ENCODE measurements around the gene FAM241B.

The FAM241B gene

GRCh38 chr10:69657430-69657829 lies 27.4 kb downstream of the FAM241B start:
- Histone ChIP-seq H3K27me3 (replicated peaks; ENCODE audit: control insufficient read depth, insufficient read depth, low read length, poor library complexity, severe bottlenecking) (no peaks in the 10 kb centered on the region), H3K36me3 (ENCODE audit: control insufficient read depth, insufficient read depth, low read length) (no peaks in the 10 kb centered on the region), H3K27ac (ENCODE audit: insufficient read depth, low read length, poor library complexity, severe bottlenecking) (no peak overlapping the region), H3K4me3 (ENCODE audit: insufficient read depth, low read depth, low read length, poor library complexity, severe bottlenecking) (no peak overlapping the region), H3K4me1 (ENCODE audit: control insufficient read depth, insufficient read depth, low read length, poor library complexity, severe bottlenecking) (no peaks in the 10 kb centered on the region), H3K9me3 (ENCODE audit: control insufficient read depth, low read length) (no peaks in the 10 kb centered on the region)
- DNase-seq, result no peak

GRCh38 chr10:69657866-69658265 lies 27.8 kb downstream of the FAM241B start:
- Histone ChIP-seq H3K4me3 (ENCODE audit: insufficient read depth, low read depth, low read length, poor library complexity, severe bottlenecking) (no peak overlapping the region), H3K27me3 (replicated peaks; ENCODE audit: control insufficient read depth, insufficient read depth, low read length, poor library complexity, severe bottlenecking) (no peaks in the 10 kb centered on the region), H3K36me3 (ENCODE audit: control insufficient read depth, insufficient read depth, low read length) (no peaks in the 10 kb centered on the region), H3K27ac (ENCODE audit: insufficient read depth, low read length, poor library complexity, severe bottlenecking) (no peak overlapping the region), H3K9me3 (ENCODE audit: control insufficient read depth, low read length) (no peaks in the 10 kb centered on the region), H3K4me1 (ENCODE audit: control insufficient read depth, insufficient read depth, low read length, poor library complexity, severe bottlenecking) (no peaks in the 10 kb centered on the region)
- DNase-seq, result no peak

GRCh38 chr10:69659241-69660038 lies 29.4 kb downstream of the FAM241B start:
- Histone ChIP-seq H3K4me3 (ENCODE audit: insufficient read depth, low read depth, low read length, poor library complexity, severe bottlenecking) (no peak overlapping the region), H3K36me3 (ENCODE audit: control insufficient read depth, insufficient read depth, low read length) (no peaks in the 10 kb centered on the region), H3K4me1 (ENCODE audit: control insufficient read depth, insufficient read depth, low read length, poor library complexity, severe bottlenecking) (no peaks in the 10 kb centered on the region), H3K27ac (ENCODE audit: insufficient read depth, low read length, poor library complexity, severe bottlenecking) (no peak overlapping the region), H3K27me3 (replicated peaks; ENCODE audit: control insufficient read depth, insufficient read depth, low read length, poor library complexity, severe bottlenecking) (no peaks in the 10 kb centered on the region), H3K9me3 (ENCODE audit: control insufficient read depth, low read length) (no peaks in the 10 kb centered on the region)
- no peak for DNase-seq

GRCh38 chr10:69660296-69660695 lies 30.2 kb downstream of the FAM241B start:
- no peaks in the 10 kb centered on the region for H3K4me1 ChIP-seq (ENCODE audit: control insufficient read depth, insufficient read depth, low read length, poor library complexity, severe bottlenecking)
- no peaks in the 10 kb centered on the region for H3K27me3 ChIP-seq (replicated peaks; ENCODE audit: control insufficient read depth, insufficient read depth, low read length, poor library complexity, severe bottlenecking)
- DNase-seq, result no peak
- H3K36me3 ChIP-seq (ENCODE audit: control insufficient read depth, insufficient read depth, low read length), result no peaks in the 10 kb centered on the region
- H3K9me3 ChIP-seq (ENCODE audit: control insufficient read depth, low read length), result no peaks in the 10 kb centered on the region
- no peak overlapping the region for H3K4me3 ChIP-seq (ENCODE audit: insufficient read depth, low read depth, low read length, poor library complexity, severe bottlenecking)
- H3K27ac ChIP-seq (ENCODE audit: insufficient read depth, low read length, poor library complexity, severe bottlenecking), result no peak overlapping the region

GRCh38 chr10:69661414-69662172 lies 31.5 kb downstream of the FAM241B start:
- Histone ChIP-seq H3K9me3 (ENCODE audit: control insufficient read depth, low read length) (no peaks in the 10 kb centered on the region), H3K27ac (ENCODE audit: insufficient read depth, low read length, poor library complexity, severe bottlenecking) (no peak overlapping the region), H3K4me1 (ENCODE audit: control insufficient read depth, insufficient read depth, low read length, poor library complexity, severe bottlenecking) (no peaks in the 10 kb centered on the region), H3K27me3 (replicated peaks; ENCODE audit: control insufficient read depth, insufficient read depth, low read length, poor library complexity, severe bottlenecking) (no peaks in the 10 kb centered on the region), H3K4me3 (ENCODE audit: insufficient read depth, low read depth, low read length, poor library complexity, severe bottlenecking) (no peak overlapping the region), H3K36me3 (ENCODE audit: control insufficient read depth, insufficient read depth, low read length) (no peaks in the 10 kb centered on the region)
- no peak for DNase-seq

GRCh38 chr10:69662173-69662877 lies 32.3 kb downstream of the FAM241B start:
- H3K4me1 ChIP-seq (ENCODE audit: control insufficient read depth, insufficient read depth, low read length, poor library complexity, severe bottlenecking), result no peaks in the 10 kb centered on the region
- H3K4me3 ChIP-seq (ENCODE audit: insufficient read depth, low read depth, low read length, poor library complexity, severe bottlenecking), result no peak overlapping the region
- DNase-seq, result no peak
- H3K9me3 ChIP-seq (ENCODE audit: control insufficient read depth, low read length), result no peaks in the 10 kb centered on the region
- no peak overlapping the region for H3K27ac ChIP-seq (ENCODE audit: insufficient read depth, low read length, poor library complexity, severe bottlenecking)
- H3K27me3 ChIP-seq (replicated peaks; ENCODE audit: control insufficient read depth, insufficient read depth, low read length, poor library complexity, severe bottlenecking), result no peaks in the 10 kb centered on the region
- H3K36me3 ChIP-seq (ENCODE audit: control insufficient read depth, insufficient read depth, low read length), result no peaks in the 10 kb centered on the region

- Histone ChIP-seq H3K9me3 (ENCODE audit: control insufficient read depth, low read length) (no peaks in the 10 kb centered on the region), H3K4me1 (ENCODE audit: control insufficient read depth, insufficient read depth, low read length, poor library complexity, severe bottlenecking) (no peaks in the 10 kb centered on the region), H3K4me3 (ENCODE audit: insufficient read depth, low read depth, low read length, poor library complexity, severe bottlenecking) (no peak overlapping the region), H3K27ac (ENCODE audit: insufficient read depth, low read length, poor library complexity, severe bottlenecking) (no peak overlapping the region), H3K36me3 (ENCODE audit: control insufficient read depth, insufficient read depth, low read length) (no peaks in the 10 kb centered on the region), H3K27me3 (replicated peaks; ENCODE audit: control insufficient read depth, insufficient read depth, low read length, poor library complexity, severe bottlenecking) (no peaks in the 10 kb centered on the region)
- no peak for DNase-seq
Observed at GRCh38 chr10:69662901-69663300, 32.9 kb downstream of the FAM241B start.

GRCh38 chr10:69663369-69663947 lies 33.4 kb downstream of the FAM241B start:
- no peak overlapping the region for H3K27ac ChIP-seq (ENCODE audit: insufficient read depth, low read length, poor library complexity, severe bottlenecking)
- H3K27me3 ChIP-seq (replicated peaks; ENCODE audit: control insufficient read depth, insufficient read depth, low read length, poor library complexity, severe bottlenecking), result no peaks in the 10 kb centered on the region
- no peaks in the 10 kb centered on the region for H3K36me3 ChIP-seq (ENCODE audit: control insufficient read depth, insufficient read depth, low read length)
- no peak for DNase-seq
- H3K9me3 ChIP-seq (ENCODE audit: control insufficient read depth, low read length), result no peaks in the 10 kb centered on the region
- H3K4me1 ChIP-seq (ENCODE audit: control insufficient read depth, insufficient read depth, low read length, poor library complexity, severe bottlenecking), result no peaks in the 10 kb centered on the region
- no peak overlapping the region for H3K4me3 ChIP-seq (ENCODE audit: insufficient read depth, low read depth, low read length, poor library complexity, severe bottlenecking)

GRCh38 chr10:69665474-69666320 lies 35.6 kb downstream of the FAM241B start:
- DNase-seq, result no peak
- no peak overlapping the region for H3K4me3 ChIP-seq (ENCODE audit: insufficient read depth, low read depth, low read length, poor library complexity, severe bottlenecking)
- H3K4me1 ChIP-seq (ENCODE audit: control insufficient read depth, insufficient read depth, low read length, poor library complexity, severe bottlenecking), result no peaks in the 10 kb centered on the region
- H3K27ac ChIP-seq (ENCODE audit: insufficient read depth, low read length, poor library complexity, severe bottlenecking), result no peak overlapping the region
- H3K27me3 ChIP-seq (replicated peaks; ENCODE audit: control insufficient read depth, insufficient read depth, low read length, poor library complexity, severe bottlenecking), result no peaks in the 10 kb centered on the region
- H3K9me3 ChIP-seq (ENCODE audit: control insufficient read depth, low read length), result no peaks in the 10 kb centered on the region
- H3K36me3 ChIP-seq (ENCODE audit: control insufficient read depth, insufficient read depth, low read length), result no peaks in the 10 kb centered on the region

All from effector memory CD4-positive, alpha-beta T cell (primary cell).